ENCODE results near the gene HOTAIR. TPM values are rescaled to one million over a fixed set of nuclear protein-coding genes. Genes with fewer than 3 reads are reported as not detected.

The HOTAIR gene
- polyA plus RNA-seq, 2 donors, result not detected

GRCh38 chr12:54004841-54005530, 30.2 kb upstream of the HOTAIR start:
- Histone ChIP-seq H3K27ac (ENCODE audit: low read depth in 2 of 2, low read length in 1 of 2) (no peak overlapping the region), H3K9me3 (ENCODE audit: control insufficient read depth in 2 of 2, insufficient read depth in 1 of 2, low read depth in 1 of 2, low read length in 1 of 2) (no peaks in the 10 kb centered on the region), H3K36me3 (ENCODE audit: control insufficient read depth in 2 of 2, insufficient read depth in 2 of 2, low read length in 1 of 2) (no peaks in the 10 kb centered on the region), H3K4me1 (ENCODE audit: control insufficient read depth in 2 of 2, insufficient read depth in 2 of 2, low read length in 1 of 2) (peaks cover 4 to 7% of the 10 kb centered on the region in 2 donors), H3K27me3 (ENCODE audit: control insufficient read depth in 1 of 2, insufficient read depth in 2 of 2, low read length in 2 of 2) (peaks cover 0 to 32% of the 10 kb centered on the region in 2 donors), H3K4me3 (ENCODE audit: low read depth in 1 of 2, low read length in 2 of 2) (no peak overlapping the region)
- 17 to 31% methylated on average over 31 of the region's 31 CpGs for WGBS, 2 donors

GRCh38 chr12:54004063-54004840, 29.5 kb upstream of the HOTAIR start:
- no peak overlapping the region for H3K4me3 ChIP-seq (ENCODE audit: low read depth in 1 of 2, low read length in 2 of 2)
- WGBS, 2 donors, result 27 to 39% methylated on average over 20 of the region's 20 CpGs
- H3K4me1 ChIP-seq (ENCODE audit: control insufficient read depth in 2 of 2, insufficient read depth in 2 of 2, low read length in 1 of 2), result peaks cover 4 to 7% of the 10 kb centered on the region in 2 donors
- H3K36me3 ChIP-seq (ENCODE audit: control insufficient read depth in 2 of 2, insufficient read depth in 2 of 2, low read length in 1 of 2), result no peaks in the 10 kb centered on the region
- H3K27me3 ChIP-seq (ENCODE audit: control insufficient read depth in 1 of 2, insufficient read depth in 2 of 2, low read length in 2 of 2), result peaks cover 0 to 28% of the 10 kb centered on the region in 2 donors
- no peak overlapping the region for H3K27ac ChIP-seq (ENCODE audit: low read depth in 2 of 2, low read length in 1 of 2)
- no peaks in the 10 kb centered on the region for H3K9me3 ChIP-seq (ENCODE audit: control insufficient read depth in 2 of 2, insufficient read depth in 1 of 2, low read depth in 1 of 2, low read length in 1 of 2)

GRCh38 chr12:54003625-54004024, 28.9 kb upstream of the HOTAIR start:
- Histone ChIP-seq H3K9me3 (ENCODE audit: control insufficient read depth in 2 of 2, insufficient read depth in 1 of 2, low read depth in 1 of 2, low read length in 1 of 2) (no peaks in the 10 kb centered on the region), H3K4me3 (ENCODE audit: low read depth in 1 of 2, low read length in 2 of 2) (no peak overlapping the region), H3K27me3 (ENCODE audit: control insufficient read depth in 1 of 2, insufficient read depth in 2 of 2, low read length in 2 of 2) (peaks cover 0 to 25% of the 10 kb centered on the region in 2 donors), H3K4me1 (ENCODE audit: control insufficient read depth in 2 of 2, insufficient read depth in 2 of 2, low read length in 1 of 2) (peaks cover 2 to 7% of the 10 kb centered on the region in 2 donors), H3K36me3 (ENCODE audit: control insufficient read depth in 2 of 2, insufficient read depth in 2 of 2, low read length in 1 of 2) (no peaks in the 10 kb centered on the region), H3K27ac (ENCODE audit: low read depth in 2 of 2, low read length in 1 of 2) (no peak overlapping the region)
- WGBS, 2 donors, result 42 to 44% methylated on average over 3 of the region's 3 CpGs

- peaks cover 3 to 32% of the 10 kb centered on the region in 2 donors for H3K27me3 ChIP-seq (ENCODE audit: control insufficient read depth in 1 of 2, insufficient read depth in 2 of 2, low read length in 2 of 2)
- H3K9me3 ChIP-seq (ENCODE audit: control insufficient read depth in 2 of 2, insufficient read depth in 1 of 2, low read depth in 1 of 2, low read length in 1 of 2), result no peaks in the 10 kb centered on the region
- no peak overlapping the region for H3K27ac ChIP-seq (ENCODE audit: low read depth in 2 of 2, low read length in 1 of 2)
- peaks cover 2 to 7% of the 10 kb centered on the region in 2 donors for H3K4me1 ChIP-seq (ENCODE audit: control insufficient read depth in 2 of 2, insufficient read depth in 2 of 2, low read length in 1 of 2)
- no peaks in the 10 kb centered on the region for H3K36me3 ChIP-seq (ENCODE audit: control insufficient read depth in 2 of 2, insufficient read depth in 2 of 2, low read length in 1 of 2)
- WGBS, 2 donors, result 42 to 59% methylated on average over 19 of the region's 19 CpGs
- no peak overlapping the region for H3K4me3 ChIP-seq (ENCODE audit: low read depth in 1 of 2, low read length in 2 of 2)
These were observed 28.2 kb upstream of the HOTAIR start for GRCh38 chr12:54002915-54003389.

- Histone ChIP-seq H3K36me3 (ENCODE audit: control insufficient read depth in 2 of 2, insufficient read depth in 2 of 2, low read length in 1 of 2) (no peaks in the 10 kb centered on the region), H3K9me3 (ENCODE audit: control insufficient read depth in 2 of 2, insufficient read depth in 1 of 2, low read depth in 1 of 2, low read length in 1 of 2) (no peaks in the 10 kb centered on the region), H3K4me1 (ENCODE audit: control insufficient read depth in 2 of 2, insufficient read depth in 2 of 2, low read length in 1 of 2) (peaks cover 2 to 7% of the 10 kb centered on the region in 2 donors), H3K27ac (ENCODE audit: low read depth in 2 of 2, low read length in 1 of 2) (no peak overlapping the region), H3K4me3 (ENCODE audit: low read depth in 1 of 2, low read length in 2 of 2) (no peak overlapping the region), H3K27me3 (ENCODE audit: control insufficient read depth in 1 of 2, insufficient read depth in 2 of 2, low read length in 2 of 2) (peaks cover 3 to 33% of the 10 kb centered on the region in 2 donors)
- WGBS, 2 donors, result 24 to 45% methylated on average over 19 of the region's 19 CpGs
These were observed 27.6 kb upstream of the HOTAIR start for GRCh38 chr12:54002278-54002914.

- WGBS, 2 donors, result 46 to 53% methylated on average over 8 of the region's 8 CpGs
- no peaks in the 10 kb centered on the region for H3K36me3 ChIP-seq (ENCODE audit: control insufficient read depth in 2 of 2, insufficient read depth in 2 of 2, low read length in 1 of 2)
- H3K4me1 ChIP-seq (ENCODE audit: control insufficient read depth in 2 of 2, insufficient read depth in 2 of 2, low read length in 1 of 2), result peaks cover 2 to 7% of the 10 kb centered on the region in 2 donors
- H3K27me3 ChIP-seq (ENCODE audit: control insufficient read depth in 1 of 2, insufficient read depth in 2 of 2, low read length in 2 of 2), result peaks cover 3 to 29% of the 10 kb centered on the region in 2 donors
- no peak overlapping the region for H3K27ac ChIP-seq (ENCODE audit: low read depth in 2 of 2, low read length in 1 of 2)
- no peak overlapping the region for H3K4me3 ChIP-seq (ENCODE audit: low read depth in 1 of 2, low read length in 2 of 2)
- H3K9me3 ChIP-seq (ENCODE audit: control insufficient read depth in 2 of 2, insufficient read depth in 1 of 2, low read depth in 1 of 2, low read length in 1 of 2), result no peaks in the 10 kb centered on the region
These were observed 26.8 kb upstream of the HOTAIR start for GRCh38 chr12:54001283-54002187.

- 5 to 7% methylated on average over 82 to 87 of the region's 87 CpGs for WGBS, 2 donors
- Histone ChIP-seq H3K4me3 (ENCODE audit: low read depth in 1 of 2, low read length in 2 of 2) (peak within 1 kb of the TSS; percentile 43 to 67), H3K27ac (ENCODE audit: low read depth in 2 of 2, low read length in 1 of 2) (no peak within 1 kb of the TSS)
These were observed 25.7 kb upstream of the HOTAIR start, which contains the start of gene HOXC9 for GRCh38 chr12:54000116-54001114. HOXC9 (plus strand) TSS chr12:54000161; CDS start chr12:54000189, 28 bp downstream.

GRCh38 chr12:53999559-54000115, 24.9 kb upstream of the HOTAIR start:
- peaks cover 2 to 7% of the 10 kb centered on the region in 2 donors for H3K4me1 ChIP-seq (ENCODE audit: control insufficient read depth in 2 of 2, insufficient read depth in 2 of 2, low read length in 1 of 2)
- WGBS, 2 donors, result 2 to 4% methylated on average over 35 of the region's 35 CpGs
- H3K27ac ChIP-seq (ENCODE audit: low read depth in 2 of 2, low read length in 1 of 2), result no peak overlapping the region
- H3K27me3 ChIP-seq (ENCODE audit: control insufficient read depth in 1 of 2, insufficient read depth in 2 of 2, low read length in 2 of 2), result peaks cover 3 to 36% of the 10 kb centered on the region in 2 donors
- H3K9me3 ChIP-seq (ENCODE audit: control insufficient read depth in 2 of 2, insufficient read depth in 1 of 2, low read depth in 1 of 2, low read length in 1 of 2), result no peaks in the 10 kb centered on the region
- no peaks in the 10 kb centered on the region for H3K36me3 ChIP-seq (ENCODE audit: control insufficient read depth in 2 of 2, insufficient read depth in 2 of 2, low read length in 1 of 2)
- H3K4me3 ChIP-seq (ENCODE audit: low read depth in 1 of 2, low read length in 2 of 2), result peak overlapping the region; percentile 43 to 67

More at GRCh38 chr12:54000116-54001114, 25.7 kb upstream of the HOTAIR start, which contains the start of gene HOXC9:
- Histone ChIP-seq H3K4me1 (ENCODE audit: control insufficient read depth in 2 of 2, insufficient read depth in 2 of 2, low read length in 1 of 2) (peaks cover 2 to 7% of the 10 kb centered on the region in 2 donors), H3K27me3 (ENCODE audit: control insufficient read depth in 1 of 2, insufficient read depth in 2 of 2, low read length in 2 of 2) (peaks cover 3 to 33% of the 10 kb centered on the region in 2 donors), H3K9me3 (ENCODE audit: control insufficient read depth in 2 of 2, insufficient read depth in 1 of 2, low read depth in 1 of 2, low read length in 1 of 2) (no peaks in the 10 kb centered on the region), H3K36me3 (ENCODE audit: control insufficient read depth in 2 of 2, insufficient read depth in 2 of 2, low read length in 1 of 2) (no peaks in the 10 kb centered on the region)

Measured in esophagus (tissue), 2 donors.